ENCODE measurements around the gene CABP2. TPM values are rescaled to one million over a fixed set of nuclear protein-coding genes. Genes with fewer than 3 reads are reported as not detected.
"Not testable (repeated sequence)": the region's sequence is repeated elsewhere in the genome, so short reads cannot be mapped to it uniquely, and the experiment has no call there.

CABP2 gene
- polyA plus RNA-seq, 4 donors, result not detected

DNA sequence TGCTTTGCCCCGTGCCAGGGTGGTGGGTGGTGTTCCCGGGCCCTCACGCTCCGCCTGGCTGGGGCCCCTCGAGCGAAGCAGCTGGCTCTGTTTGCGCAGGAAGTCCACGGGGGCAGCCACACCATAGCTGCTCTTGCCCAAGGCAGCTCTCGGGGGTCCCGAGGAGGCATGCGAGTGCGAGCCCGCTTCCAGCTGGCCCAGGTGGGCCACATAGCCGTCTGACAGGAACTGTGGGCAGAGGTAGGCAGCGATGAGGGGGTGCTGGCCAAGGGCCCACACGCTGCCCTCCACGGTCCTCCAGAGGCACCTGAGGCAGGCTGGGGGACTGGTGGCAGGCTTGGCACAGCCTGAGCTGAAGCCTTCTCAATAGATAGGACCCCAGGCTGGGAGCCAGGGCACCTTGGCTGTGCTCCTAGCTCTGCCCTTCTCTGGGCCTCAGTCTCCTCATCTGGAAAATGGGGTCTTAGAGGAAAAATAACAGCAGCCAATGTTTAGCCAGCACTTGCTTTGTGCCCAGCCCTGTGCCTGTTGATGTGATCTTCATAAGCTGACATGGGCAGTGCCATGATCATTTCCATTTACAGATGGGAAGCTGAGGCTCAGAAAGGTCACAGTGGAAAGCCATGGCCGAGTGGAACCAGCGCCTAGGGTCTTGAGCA, 31.0 kb downstream of the CABP2 start:
- WGBS, 3 donors, result 87 to 93% (median 91%) methylated on average over 17 to 19 of the region's 19 CpGs
- Histone ChIP-seq H3K36me3 (ENCODE audit: control insufficient read depth in 3 of 3, insufficient read depth in 2 of 3, low read depth in 1 of 3, low read length in 3 of 3) (peaks cover 3 to 98% (median 36%) of the 10 kb centered on the region in 3 donors), H3K9me3 (ENCODE audit: control insufficient read depth in 2 of 2, insufficient read depth in 1 of 2, low read depth in 1 of 2, low read length in 1 of 2) (no peaks in the 10 kb centered on the region), H3K4me1 (ENCODE audit: control insufficient read depth in 3 of 3, insufficient read depth in 2 of 3, low read depth in 1 of 3, low read length in 2 of 3) (no peaks in the 10 kb centered on the region), H3K27ac (ENCODE audit: low read depth in 1 of 3, low read length in 2 of 3) (no peak overlapping the region), H3K27me3 (ENCODE audit: control insufficient read depth in 3 of 3, insufficient read depth in 3 of 3, low read length in 3 of 3) (no peaks in the 10 kb centered on the region), H3K4me3 (ENCODE audit: low read depth in 1 of 3, low read length in 3 of 3) (no peak overlapping the region)
- no peak for FAIRE-seq
- DNase-seq, result no peak

- Histone ChIP-seq H3K4me3 (ENCODE audit: low read depth in 1 of 3, low read length in 3 of 3) (no peak overlapping the region), H3K27ac (ENCODE audit: low read depth in 1 of 3, low read length in 2 of 3) (no peak overlapping the region), H3K9me3 (ENCODE audit: control insufficient read depth in 2 of 2, insufficient read depth in 1 of 2, low read depth in 1 of 2, low read length in 1 of 2) (no peaks in the 10 kb centered on the region), H3K4me1 (ENCODE audit: control insufficient read depth in 3 of 3, insufficient read depth in 2 of 3, low read depth in 1 of 3, low read length in 2 of 3) (no peaks in the 10 kb centered on the region), H3K27me3 (ENCODE audit: control insufficient read depth in 3 of 3, insufficient read depth in 3 of 3, low read length in 3 of 3) (no peaks in the 10 kb centered on the region), H3K36me3 (ENCODE audit: control insufficient read depth in 3 of 3, insufficient read depth in 2 of 3, low read depth in 1 of 3, low read length in 3 of 3) (peaks cover 3 to 98% (median 36%) of the 10 kb centered on the region in 3 donors)
- DNase-seq (no peak), FAIRE-seq (no peak)
- WGBS, 3 donors, result 80 to 81% (median 81%) methylated on average over 22 to 24 of the region's 24 CpGs
Measured at GRCh38 chr11:67491276-67492068, 31.8 kb downstream of the CABP2 start.

DNA sequence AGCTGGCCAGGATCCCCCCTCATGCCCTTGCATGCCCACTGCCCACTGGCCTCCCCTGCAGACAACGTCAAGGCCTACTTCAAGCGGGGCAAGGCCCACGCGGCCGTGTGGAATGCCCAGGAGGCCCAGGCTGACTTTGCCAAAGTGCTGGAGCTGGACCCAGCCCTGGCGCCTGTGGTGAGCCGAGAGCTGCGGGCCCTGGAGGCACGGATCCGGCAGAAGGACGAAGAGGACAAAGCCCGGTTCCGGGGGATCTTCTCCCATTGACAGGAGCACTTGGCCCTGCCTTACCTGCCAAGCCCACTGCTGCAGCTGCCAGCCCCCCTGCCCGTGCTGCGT, 32.5 kb downstream of the CABP2 start:
- Histone ChIP-seq H3K4me3 (ENCODE audit: low read depth in 1 of 3, low read length in 3 of 3) (no peak overlapping the region), H3K27me3 (ENCODE audit: control insufficient read depth in 3 of 3, insufficient read depth in 3 of 3, low read length in 3 of 3) (no peaks in the 10 kb centered on the region), H3K27ac (ENCODE audit: low read depth in 1 of 3, low read length in 2 of 3) (no peak overlapping the region), H3K36me3 (ENCODE audit: control insufficient read depth in 3 of 3, insufficient read depth in 2 of 3, low read depth in 1 of 3, low read length in 3 of 3) (peaks cover 3 to 92% (median 33%) of the 10 kb centered on the region in 3 donors), H3K4me1 (ENCODE audit: control insufficient read depth in 3 of 3, insufficient read depth in 2 of 3, low read depth in 1 of 3, low read length in 2 of 3) (peaks cover 0 to 2% (median 0%) of the 10 kb centered on the region in 3 donors), H3K9me3 (ENCODE audit: control insufficient read depth in 2 of 2, insufficient read depth in 1 of 2, low read depth in 1 of 2, low read length in 1 of 2) (no peaks in the 10 kb centered on the region)
- WGBS, 3 donors, result 84 to 89% (median 88%) methylated on average over 11 to 15 of the region's 15 CpGs
- FAIRE-seq (no peak), DNase-seq (no peak)

DNA sequence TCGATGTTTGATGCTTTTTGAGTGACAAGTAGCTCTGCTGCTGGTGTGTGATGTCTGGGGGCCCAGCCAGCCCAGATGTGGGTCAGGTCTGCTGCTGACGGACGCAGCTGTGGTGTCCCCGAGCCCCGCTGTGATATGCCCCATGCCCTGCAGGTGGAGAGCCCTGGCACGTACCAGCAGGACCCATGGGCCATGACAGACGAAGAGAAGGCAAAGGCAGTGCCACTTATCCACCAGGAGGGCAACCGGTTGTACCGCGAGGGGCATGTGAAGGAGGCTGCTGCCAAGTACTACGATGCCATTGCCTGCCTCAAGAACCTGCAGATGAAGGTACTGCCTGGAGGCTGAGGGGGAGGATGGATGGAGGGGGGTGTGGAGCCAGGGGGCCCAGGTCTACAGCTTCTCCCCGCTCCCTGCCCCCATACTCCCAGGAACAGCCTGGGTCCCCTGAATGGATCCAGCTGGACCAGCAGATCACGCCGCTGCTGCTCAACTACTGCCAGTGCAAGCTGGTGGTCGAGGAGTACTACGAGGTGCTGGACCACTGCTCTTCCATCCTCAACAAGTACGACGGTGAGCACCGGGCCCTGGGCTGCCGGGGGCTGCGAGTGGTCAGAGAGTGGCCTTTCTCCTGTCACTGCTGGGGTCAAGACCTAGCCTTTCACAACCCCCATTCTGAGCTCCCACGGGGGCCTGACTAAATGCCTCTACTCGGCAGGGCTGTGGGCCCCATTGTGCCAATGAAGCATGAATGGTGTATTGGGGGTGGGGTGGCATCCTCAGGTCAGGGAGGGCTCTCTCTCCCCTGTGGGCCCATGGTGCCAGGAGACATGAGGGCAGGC, 33.1 kb downstream of the CABP2 start:
- Histone ChIP-seq H3K9me3 (ENCODE audit: control insufficient read depth in 2 of 2, insufficient read depth in 1 of 2, low read depth in 1 of 2, low read length in 1 of 2) (no peaks in the 10 kb centered on the region), H3K4me3 (ENCODE audit: low read depth in 1 of 3, low read length in 3 of 3) (no peak overlapping the region), H3K27me3 (ENCODE audit: control insufficient read depth in 3 of 3, insufficient read depth in 3 of 3, low read length in 3 of 3) (no peaks in the 10 kb centered on the region), H3K4me1 (ENCODE audit: control insufficient read depth in 3 of 3, insufficient read depth in 2 of 3, low read depth in 1 of 3, low read length in 2 of 3) (peaks cover 0 to 2% (median 0%) of the 10 kb centered on the region in 3 donors), H3K36me3 (ENCODE audit: control insufficient read depth in 3 of 3, insufficient read depth in 2 of 3, low read depth in 1 of 3, low read length in 3 of 3) (peaks cover 3 to 87% (median 30%) of the 10 kb centered on the region in 3 donors), H3K27ac (ENCODE audit: low read depth in 1 of 3, low read length in 2 of 3) (no peak overlapping the region)
- WGBS, 3 donors, result 88 to 89% (median 89%) methylated on average over 23 of the region's 23 CpGs
- FAIRE-seq (no peak), DNase-seq (no peak)

GRCh38 chr11:67489203-67489884, 33.9 kb downstream of the CABP2 start:
- DNase-seq (no peak), FAIRE-seq (no peak)
- Histone ChIP-seq H3K4me1 (ENCODE audit: control insufficient read depth in 3 of 3, insufficient read depth in 2 of 3, low read depth in 1 of 3, low read length in 2 of 3) (peaks cover 0 to 2% (median 0%) of the 10 kb centered on the region in 3 donors), H3K36me3 (ENCODE audit: control insufficient read depth in 3 of 3, insufficient read depth in 2 of 3, low read depth in 1 of 3, low read length in 3 of 3) (peaks cover 3 to 86% (median 26%) of the 10 kb centered on the region in 3 donors), H3K27me3 (ENCODE audit: control insufficient read depth in 3 of 3, insufficient read depth in 3 of 3, low read length in 3 of 3) (no peaks in the 10 kb centered on the region), H3K27ac (ENCODE audit: low read depth in 1 of 3, low read length in 2 of 3) (no peak overlapping the region), H3K9me3 (ENCODE audit: control insufficient read depth in 2 of 2, insufficient read depth in 1 of 2, low read depth in 1 of 2, low read length in 1 of 2) (no peaks in the 10 kb centered on the region), H3K4me3 (ENCODE audit: low read depth in 1 of 3, low read length in 3 of 3) (no peak overlapping the region)
- 87 to 88% (median 88%) methylated on average over 25 of the region's 25 CpGs for WGBS, 3 donors

DNA sequence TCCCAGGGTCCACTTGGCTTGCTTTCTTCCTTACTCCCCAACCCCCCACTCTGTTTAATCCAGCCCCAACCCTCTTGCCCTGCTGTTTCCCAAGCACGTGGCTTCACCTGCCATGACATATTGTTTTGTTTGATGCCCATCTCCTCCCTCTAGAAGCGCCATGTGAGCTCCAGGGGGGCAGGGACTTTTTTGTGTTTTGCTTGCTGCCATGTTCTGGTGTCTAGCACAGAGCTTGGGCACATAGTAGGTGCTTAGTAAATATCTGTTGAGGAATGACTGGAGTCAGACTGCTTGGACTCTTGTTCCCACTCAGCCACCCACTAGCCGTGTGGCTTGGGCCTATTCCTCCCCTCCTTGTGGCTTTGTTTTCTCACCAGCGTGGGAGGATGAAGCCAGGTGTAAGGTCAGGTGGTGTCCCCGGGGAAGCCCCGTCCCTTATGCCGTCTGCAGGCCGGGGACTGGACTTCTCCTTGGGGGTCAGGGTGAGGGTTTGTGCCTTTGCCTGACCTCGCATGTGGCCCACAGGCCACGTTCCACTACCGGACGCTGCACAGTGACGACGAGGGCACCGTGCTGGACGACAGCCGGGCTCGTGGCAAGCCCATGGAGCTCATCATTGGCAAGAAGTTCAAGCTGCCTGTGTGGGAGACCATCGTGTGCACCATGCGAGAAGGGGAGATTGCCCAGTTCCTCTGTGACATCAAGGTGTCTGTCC, 36.6 kb downstream of the CABP2 start:
- Histone ChIP-seq H3K4me1 (ENCODE audit: control insufficient read depth in 3 of 3, insufficient read depth in 2 of 3, low read depth in 1 of 3, low read length in 2 of 3) (peaks cover 2 to 13% (median 2%) of the 10 kb centered on the region in 3 donors), H3K27ac (ENCODE audit: low read depth in 1 of 3, low read length in 2 of 3) (peak overlapping the region in 1 of 3 donors; percentile 48), H3K9me3 (ENCODE audit: control insufficient read depth in 2 of 2, insufficient read depth in 1 of 2, low read depth in 1 of 2, low read length in 1 of 2) (peaks cover 0 to 6% of the 10 kb centered on the region in 2 donors), H3K4me3 (ENCODE audit: low read depth in 1 of 3, low read length in 3 of 3) (no peak overlapping the region), H3K36me3 (ENCODE audit: control insufficient read depth in 3 of 3, insufficient read depth in 2 of 3, low read depth in 1 of 3, low read length in 3 of 3) (peaks cover 0 to 63% (median 5%) of the 10 kb centered on the region in 3 donors), H3K27me3 (ENCODE audit: control insufficient read depth in 3 of 3, insufficient read depth in 3 of 3, low read length in 3 of 3) (no peaks in the 10 kb centered on the region)
- 73 to 86% (median 74%) methylated on average over 20 of the region's 20 CpGs for WGBS, 3 donors
- no peak for FAIRE-seq
- no peak for DNase-seq

DNA sequence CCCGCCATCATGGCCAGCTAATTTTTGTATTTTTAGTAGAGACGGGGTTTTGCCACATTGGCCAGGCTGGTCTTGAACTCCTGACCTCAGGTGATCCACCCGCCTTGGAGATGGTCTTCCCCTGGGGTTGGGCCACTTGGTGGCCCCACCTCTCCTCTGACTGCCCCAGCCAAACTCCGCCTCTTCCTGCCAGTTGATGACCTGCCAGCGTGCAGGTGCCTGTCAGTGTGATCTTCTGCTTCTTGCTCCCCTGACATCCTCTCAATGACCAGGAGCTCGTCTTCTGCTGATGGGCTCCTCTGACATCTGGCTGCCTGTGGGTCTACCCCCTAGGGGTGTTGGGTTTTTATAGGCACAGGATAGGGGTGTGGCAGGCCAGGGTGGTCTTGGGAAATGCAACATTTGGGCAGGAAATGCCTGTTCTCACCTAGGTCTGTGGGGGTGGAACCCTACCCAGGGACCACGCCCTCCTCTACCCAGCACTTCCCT, 37.3 kb downstream of the CABP2 start:
- peak overlapping the region in 1 of 3 donors; percentile 48 for H3K27ac ChIP-seq (ENCODE audit: low read depth in 1 of 3, low read length in 2 of 3)
- peaks cover 2 to 13% (median 2%) of the 10 kb centered on the region in 3 donors for H3K4me1 ChIP-seq (ENCODE audit: control insufficient read depth in 3 of 3, insufficient read depth in 2 of 3, low read depth in 1 of 3, low read length in 2 of 3)
- peaks cover 0 to 56% (median 2%) of the 10 kb centered on the region in 3 donors for H3K36me3 ChIP-seq (ENCODE audit: control insufficient read depth in 3 of 3, insufficient read depth in 2 of 3, low read depth in 1 of 3, low read length in 3 of 3)
- 62 to 78% (median 63%) methylated on average over 7 of the region's 7 CpGs for WGBS, 3 donors
- H3K4me3 ChIP-seq (ENCODE audit: low read depth in 1 of 3, low read length in 3 of 3); H3K27me3 ChIP-seq (ENCODE audit: control insufficient read depth in 3 of 3, insufficient read depth in 3 of 3, low read length in 3 of 3); FAIRE-seq; H3K9me3 ChIP-seq (ENCODE audit: control insufficient read depth in 2 of 2, insufficient read depth in 1 of 2, low read depth in 1 of 2, low read length in 1 of 2): not testable (repeated sequence)
- DNase-seq, result peak in 1 of 2 donors; percentile 33

Measured in small intestine (tissue), 7 donors.